BE2C (cell line): ENCODE measurements around the gene ITK.

ENCODE experiments used
- DNase-seq: peaks from one replicate; pipeline ENCODE4 v3.0.0-alpha.2; 2020
- H3K27me3 ChIP-seq: fragments of 250-450 bp; sonication (Bioruptor Pico); 2 replicates; pipeline ENCODE4 v1.5.1; 2020; ENCODE audit warnings: mild to moderate bottlenecking
- H3K36me3 ChIP-seq: fragments of 250-450 bp; sonication (Bioruptor Pico); 2 replicates; pipeline ENCODE4 v1.5.1; 2020; ENCODE audit warnings: mild to moderate bottlenecking
- H3K4me1 ChIP-seq: fragments of 250-450 bp; sonication (Bioruptor Pico); 2 replicates; pipeline ENCODE4 v1.5.1; 2020
- H3K4me3 ChIP-seq: 2 replicates; pipeline ENCODE4 v1.5.1; 2011; ENCODE audit warnings: low read depth, low read length
- H3K9me3 ChIP-seq: fragments of 250-450 bp; sonication (Bioruptor Pico); 2 replicates; pipeline ENCODE4 v1.5.1; 2020
- CTCF ChIP-seq: IDR thresholded peaks from 2 replicates; pipeline ENCODE4 v1.5.1; 2012; ENCODE audit warnings: mild to moderate bottlenecking, low read depth, low read length

Gene ITK

GRCh38 chr5:157212307-157212706 lies 31.7 kb downstream of the ITK start:
- Histone ChIP-seq H3K27me3 (peaks cover 3% of the 10 kb centered on the region; the same call in 1 of the 2 replicates), H3K36me3 (no peaks in the 10 kb centered on the region), H3K4me3 (no peak overlapping the region), H3K4me1 (no peaks in the 10 kb centered on the region), H3K9me3 (no peaks in the 10 kb centered on the region; the same call in 1 of the 2 replicates)
- no peak for DNase-seq
- TF ChIP-seq CTCF = no peak

- no peak for TF ChIP-seq CTCF
- Histone ChIP-seq H3K27me3 (peaks cover 3% of the 10 kb centered on the region; the same call in 1 of the 2 replicates), H3K4me3 (no peak overlapping the region), H3K9me3 (no peaks in the 10 kb centered on the region), H3K36me3 (no peaks in the 10 kb centered on the region), H3K4me1 (no peaks in the 10 kb centered on the region)
- DNase-seq = no peak
These were observed 33.0 kb downstream of the ITK start for GRCh38 chr5:157213527-157214243.

- Histone ChIP-seq H3K4me1 (no peaks in the 10 kb centered on the region), H3K4me3 (no peak overlapping the region), H3K9me3 (no peaks in the 10 kb centered on the region), H3K36me3 (no peaks in the 10 kb centered on the region), H3K27me3 (peaks cover 3% of the 10 kb centered on the region; the same call in 1 of the 2 replicates)
- no peak for TF ChIP-seq CTCF
- no peak for DNase-seq
These were observed 33.8 kb downstream of the ITK start for GRCh38 chr5:157214415-157214814.

GRCh38 chr5:157214861-157215513 lies 34.3 kb downstream of the ITK start:
- no peak overlapping the region for H3K4me3 ChIP-seq

GRCh38 chr5:157215514-157216167 lies 35.0 kb downstream of the ITK start:
- no peak for DNase-seq
- Histone ChIP-seq H3K4me1 (no peaks in the 10 kb centered on the region), H3K4me3 (no peak overlapping the region), H3K9me3 (no peaks in the 10 kb centered on the region), H3K36me3 (no peaks in the 10 kb centered on the region), H3K27me3 (peaks cover 3% of the 10 kb centered on the region; the same call in 1 of the 2 replicates)
- TF ChIP-seq CTCF = no peak

More at GRCh38 chr5:157214861-157215513, 34.3 kb downstream of the ITK start:
- no peak for DNase-seq
- no peaks in the 10 kb centered on the region for H3K4me1 ChIP-seq
- no peak for TF ChIP-seq CTCF
- H3K36me3 ChIP-seq = no peaks in the 10 kb centered on the region
- peaks cover 3% of the 10 kb centered on the region; the same call in 1 of the 2 replicates for H3K27me3 ChIP-seq
- H3K9me3 ChIP-seq = no peaks in the 10 kb centered on the region
